GM08714 (cell line): ENCODE results near the gene BCHE.

Source experiments
- H3K4me3 ChIP-seq: fragments of 200-500 bp; sonication (Bioruptor generic); 2 replicates; pipeline ENCODE4 v1.5.1; 2014; ENCODE audit warnings: mild to moderate bottlenecking, low read length, inconsistent platforms
- ZNF274 ChIP-seq: IDR thresholded peaks from 2 replicates; pipeline ENCODE4 v1.6.1; 2012; ENCODE audit warnings: mild to moderate bottlenecking, low read depth, low read length

The BCHE gene

DNA sequence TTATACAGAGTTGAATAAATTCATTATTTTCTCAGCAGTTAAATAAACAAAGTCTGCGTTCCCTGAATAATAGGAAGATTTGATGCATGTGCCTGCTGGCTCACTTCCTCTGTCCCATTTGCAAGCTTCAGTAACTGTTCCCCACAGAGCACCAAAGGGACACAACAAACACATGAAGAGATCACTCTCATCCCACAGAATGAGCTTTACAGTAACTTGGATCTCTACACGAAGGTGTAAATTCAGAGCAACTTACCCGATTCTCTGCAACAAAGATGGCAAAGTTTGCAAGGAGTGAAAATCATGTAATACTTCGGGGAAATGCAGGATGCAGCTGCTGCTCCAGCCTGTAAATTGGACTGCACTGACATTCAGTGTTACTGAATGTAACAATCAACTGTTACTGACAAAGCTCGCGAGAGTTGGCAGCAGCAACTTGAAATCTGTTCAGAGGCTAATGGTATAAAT lies at the start of gene BCHE:
Gene BCHE (minus strand): TSS at position 366 of the 468 bp plus-strand sequence. CDS start 6,390 bp downstream, outside the sequence.
- TF ChIP-seq ZNF274 = no peak
- peak within 1 kb of the TSS; percentile 25; the same call in 1 of the 2 replicates for H3K4me3 ChIP-seq

DNA sequence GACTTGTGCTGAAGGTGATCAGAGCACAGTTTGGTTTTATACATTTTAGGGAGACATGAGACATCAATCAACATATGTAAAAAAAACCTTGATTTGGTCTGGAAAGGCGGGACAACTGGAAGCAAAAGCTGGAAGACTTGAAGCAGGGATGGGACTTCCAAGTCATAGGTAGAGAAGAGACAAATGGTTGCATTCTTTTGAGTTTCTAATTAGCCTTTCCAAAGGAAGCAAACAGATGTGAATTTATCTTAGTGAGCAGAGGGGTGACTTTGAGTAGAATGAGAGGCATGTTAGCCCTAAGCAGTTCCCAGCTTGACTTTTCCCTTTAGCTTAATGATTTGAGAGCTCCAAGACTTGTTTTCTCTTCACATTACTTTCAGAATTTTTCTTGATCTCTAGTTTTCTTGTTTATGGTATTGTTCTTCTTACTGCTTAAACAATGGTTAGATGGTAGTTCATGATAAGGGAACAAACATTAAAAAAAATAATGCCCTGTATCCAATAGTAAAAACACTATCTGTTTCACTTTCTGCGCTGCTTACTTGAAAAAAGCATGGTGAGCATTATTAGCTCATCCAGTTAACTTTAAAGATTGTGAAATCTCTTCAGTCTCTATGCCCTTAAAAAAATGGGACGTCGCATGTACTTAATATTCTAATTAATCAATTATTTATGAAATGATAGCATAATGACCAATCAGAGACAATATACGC lies 48.5 kb upstream of the BCHE start:
- no peak for TF ChIP-seq ZNF274
- no peak overlapping the region for H3K4me3 ChIP-seq

GRCh38 chr3:165884518-165884917 lies 47.3 kb upstream of the BCHE start:
- TF ChIP-seq ZNF274 = no peak
- H3K4me3 ChIP-seq = no peak overlapping the region; the same call in 1 of the 2 replicates

- H3K4me3 ChIP-seq = no peak overlapping the region; the same call in 1 of the 2 replicates
- TF ChIP-seq ZNF274 = no peak
Measured at GRCh38 chr3:165883863-165884478, 46.7 kb upstream of the BCHE start.

DNA sequence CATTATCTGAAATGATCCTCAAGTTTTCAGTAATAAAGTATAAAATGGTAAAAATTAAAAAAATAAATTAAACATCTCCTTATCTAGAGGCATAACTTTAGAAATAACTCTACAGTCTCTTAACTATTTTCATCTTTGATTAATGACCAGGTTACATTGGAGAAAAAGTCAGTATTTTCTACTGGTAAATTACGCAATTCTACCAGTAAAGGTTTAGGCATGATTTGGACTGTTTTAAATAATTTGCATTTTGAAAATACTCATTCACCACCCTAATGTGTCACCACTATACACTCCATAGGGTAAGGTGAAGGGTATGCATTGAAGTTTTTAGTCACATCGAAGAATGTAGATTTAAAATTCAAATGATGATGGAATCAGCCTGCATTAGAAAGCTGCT lies 45.9 kb upstream of the BCHE start:
- no peak for TF ChIP-seq ZNF274
- no peak overlapping the region for H3K4me3 ChIP-seq

DNA sequence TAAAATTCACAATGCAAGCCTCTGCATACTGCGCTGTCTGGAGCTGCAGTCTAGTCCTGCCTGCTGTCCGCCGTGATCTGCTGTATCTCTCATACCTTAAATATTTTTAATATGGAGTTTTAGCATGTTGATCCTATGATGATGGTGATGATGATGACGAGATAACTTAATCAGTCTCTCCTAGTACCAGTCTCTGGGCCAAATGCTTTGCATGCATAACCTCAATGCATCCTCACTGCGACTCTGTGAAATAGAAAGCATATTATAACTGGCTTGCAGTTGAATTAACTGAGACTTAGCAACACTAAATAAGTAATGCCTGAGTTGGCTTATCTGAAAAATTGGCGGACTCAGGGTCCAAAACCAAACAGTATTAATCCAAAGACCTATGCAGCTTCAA lies 38.4 kb upstream of the BCHE start:
- TF ChIP-seq ZNF274 = no peak
- H3K4me3 ChIP-seq = no peak overlapping the region

DNA sequence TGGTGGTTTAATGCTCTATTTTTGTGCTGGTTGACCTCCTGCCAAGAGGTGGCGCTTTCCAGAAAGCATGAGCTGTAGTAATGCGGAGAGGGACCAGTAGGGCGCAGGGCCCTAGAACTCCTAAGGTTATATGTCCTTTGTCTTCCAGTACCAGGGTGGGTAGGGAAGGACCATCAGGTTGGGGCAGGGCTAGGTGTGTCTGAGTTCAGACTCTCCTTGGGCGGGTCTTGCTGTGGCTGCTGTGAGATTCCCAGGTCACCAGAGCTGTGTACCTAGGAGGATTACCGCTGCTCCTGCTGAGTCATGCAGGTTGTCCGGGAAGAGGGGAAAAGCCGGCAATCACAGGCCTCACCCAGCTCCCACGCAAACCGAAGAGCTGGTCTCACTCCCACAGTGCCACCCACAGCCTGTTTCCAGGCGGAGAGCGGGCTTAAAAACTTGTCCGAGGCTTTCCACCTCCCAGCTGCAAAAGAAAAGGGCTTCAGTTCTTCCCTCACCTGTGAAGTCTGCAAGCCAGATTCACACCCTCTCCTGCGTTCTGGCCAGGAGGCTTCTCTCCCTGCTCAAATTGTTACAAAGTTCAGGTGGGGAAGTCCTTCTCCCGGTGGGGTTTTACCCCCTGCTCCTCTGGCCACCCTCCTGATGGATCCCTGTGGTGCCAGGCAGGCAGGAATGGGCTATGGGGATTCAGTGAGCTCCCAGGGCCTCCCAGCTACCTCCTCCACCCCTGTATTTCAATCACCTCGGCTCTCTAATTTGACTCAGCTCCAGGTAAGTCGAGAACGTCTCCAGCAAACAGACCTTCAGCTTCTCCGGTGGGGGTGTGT lies 37.7 kb upstream of the BCHE start:
- no peak for TF ChIP-seq ZNF274
- H3K4me3 ChIP-seq = no peak overlapping the region

DNA sequence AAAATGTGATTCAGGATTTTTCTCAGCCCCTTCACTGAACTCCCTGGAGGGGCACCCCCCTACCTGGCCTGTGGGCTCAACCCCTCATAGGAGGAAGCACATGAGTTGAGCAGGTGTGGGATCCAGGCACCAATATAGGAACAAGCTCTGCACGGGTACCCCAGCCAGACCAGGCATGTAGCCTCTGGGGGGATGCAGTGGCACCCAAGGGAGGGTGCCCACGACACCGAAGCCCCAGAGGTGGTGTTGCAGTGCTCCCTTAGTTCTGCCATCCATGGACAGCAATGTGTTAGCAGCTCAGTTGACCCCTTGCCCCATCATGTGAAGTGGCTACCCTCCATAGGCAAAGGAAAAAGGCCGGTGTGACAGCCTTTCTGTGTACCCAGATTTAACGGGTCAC lies 30.9 kb upstream of the BCHE start:
- H3K4me3 ChIP-seq = no peak overlapping the region
- no peak for TF ChIP-seq ZNF274

DNA sequence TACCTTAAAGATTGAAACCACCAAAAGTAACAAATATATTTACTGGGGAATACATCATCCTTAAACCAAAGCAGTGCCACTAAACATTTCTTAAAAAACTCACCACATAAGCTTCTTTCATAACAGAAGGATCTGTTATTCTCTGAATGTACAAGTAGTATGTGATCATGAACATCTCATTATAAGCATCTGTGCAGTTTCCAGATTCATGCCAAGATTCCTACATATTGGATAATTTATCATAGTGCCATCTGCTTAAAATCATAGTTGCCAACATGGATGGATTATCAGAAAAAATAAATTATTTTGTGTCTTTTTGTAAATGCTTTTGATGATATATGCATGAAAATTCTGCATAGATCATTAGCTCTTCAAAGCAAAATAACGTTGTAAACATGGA lies 21.8 kb upstream of the BCHE start:
- H3K4me3 ChIP-seq = no peak overlapping the region
- TF ChIP-seq ZNF274 = no peak

GRCh38 chr3:165855581-165855980 lies 18.4 kb upstream of the BCHE start:
- H3K4me3 ChIP-seq = no peak overlapping the region
- TF ChIP-seq ZNF274 = no peak

GRCh38 chr3:165854696-165855095 lies 17.5 kb upstream of the BCHE start:
- no peak for TF ChIP-seq ZNF274

DNA sequence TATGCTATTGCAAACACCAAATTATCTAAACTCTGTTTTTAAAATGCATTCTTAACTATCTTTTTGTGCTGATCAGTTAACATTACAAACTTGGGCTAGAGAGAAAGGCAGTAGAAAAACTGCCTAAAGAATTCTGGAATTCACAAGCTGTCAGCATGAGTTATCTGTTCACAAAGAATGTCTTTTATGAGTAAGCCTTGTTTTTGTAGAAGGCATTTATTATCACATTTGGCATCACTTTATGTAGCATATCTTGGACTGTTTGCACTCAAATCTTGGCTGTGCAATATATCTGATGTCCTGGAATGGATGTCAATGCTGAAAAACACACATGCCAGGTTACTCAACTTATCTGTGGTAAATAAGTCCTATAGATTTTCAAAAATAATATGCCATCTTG lies 15.5 kb upstream of the BCHE start:
- TF ChIP-seq ZNF274 = no peak

More at GRCh38 chr3:165854696-165855095, 17.5 kb upstream of the BCHE start:
- no peak overlapping the region for H3K4me3 ChIP-seq

GRCh38 chr3:165852191-165852590 lies 15.0 kb upstream of the BCHE start:
- TF ChIP-seq ZNF274 = no peak
- H3K4me3 ChIP-seq = no peak overlapping the region

More for the DNA sequence above, 15.5 kb upstream of the BCHE start:
- no peak overlapping the region for H3K4me3 ChIP-seq

DNA sequence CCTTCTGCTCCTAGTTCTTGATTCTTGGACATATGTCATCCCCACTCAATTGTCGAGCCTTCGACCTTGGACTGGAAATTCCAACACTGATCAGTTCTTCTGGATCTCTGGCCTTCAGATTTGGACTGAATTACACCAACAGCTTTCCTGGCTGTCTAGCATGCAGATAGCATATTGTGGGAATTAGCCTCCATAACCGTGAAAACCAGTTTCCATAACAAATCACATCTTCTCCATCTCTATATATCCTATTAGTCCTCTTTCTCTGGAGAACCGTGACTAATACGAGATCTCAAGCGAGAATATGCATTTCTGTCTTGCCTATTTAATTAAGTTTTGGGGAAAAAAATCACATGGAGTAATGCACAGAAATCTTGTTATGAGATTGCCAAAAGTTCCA lies 8.8 kb upstream of the BCHE start:
- H3K4me3 ChIP-seq = no peak overlapping the region
- no peak for TF ChIP-seq ZNF274

- no peak overlapping the region for H3K4me3 ChIP-seq
Measured at GRCh38 chr3:165839296-165840076, 2.3 kb upstream of the BCHE start.

More at GRCh38 chr3:165839296-165840076, 2.3 kb upstream of the BCHE start:
- no peak for TF ChIP-seq ZNF274
